Astrocyte (in vitro differentiated cells and primary cell): ENCODE results near the gene PDE1A. TPM values are rescaled to one million over a fixed set of nuclear protein-coding genes. Genes with fewer than 3 reads are reported as not detected.

ENCODE experiments used
- DNase-seq: peaks from one replicate; pipeline ENCODE4 v3.0.0-alpha.2; 2010; ENCODE audit warnings: low read depth
- FAIRE-seq: peaks from 2 replicates; lab custom pipeline; 2011; peaks lifted over from hg19 to GRCh38; lab: Jason Lieb, UNC
- H2AFZ ChIP-seq: 2 replicates; pipeline ENCODE4 v1.6.0; 2012; ENCODE audit warnings: low read depth, low read length, inconsistent platforms
- H3K27ac ChIP-seq: 2 replicates; pipeline ENCODE4 v1.5.1; 2011; ENCODE audit warnings: low read depth, low read length, inconsistent platforms
- H3K27me3 ChIP-seq: 2 replicates; pipeline ENCODE4 v1.6.0; 2011; ENCODE audit warnings: low read length, inconsistent platforms; ENCODE audit not compliant: insufficient read depth
- H3K36me3 ChIP-seq: 2 replicates; pipeline ENCODE4 v1.5.1; 2011; ENCODE audit warnings: low read length, inconsistent platforms; ENCODE audit not compliant: insufficient read depth
- H3K4me1 ChIP-seq: 2 replicates; pipeline ENCODE4 v1.5.1; 2011; ENCODE audit warnings: low read length, inconsistent platforms; ENCODE audit not compliant: insufficient read depth
- H3K4me2 ChIP-seq: 2 replicates; pipeline ENCODE4 v1.6.0; 2012; ENCODE audit warnings: low read length, inconsistent platforms
- H3K4me3 ChIP-seq: 2 replicates; pipeline ENCODE4 v1.5.1; 2011; ENCODE audit warnings: low read depth, mild to moderate bottlenecking, low read length, inconsistent platforms; ENCODE audit not compliant: insufficient read depth
- H3K79me2 ChIP-seq: 2 replicates; pipeline ENCODE4 v1.6.0; 2012; ENCODE audit warnings: mild to moderate bottlenecking, low read length, inconsistent platforms; ENCODE audit not compliant: insufficient read depth
- H3K9ac ChIP-seq: 2 replicates; pipeline ENCODE4 v1.6.0; 2012; ENCODE audit warnings: mild to moderate bottlenecking, low read length, inconsistent platforms
- H3K9me3 ChIP-seq: 2 replicates; pipeline ENCODE4 v1.5.1; 2012; ENCODE audit warnings: low read depth, mild to moderate bottlenecking, low read length, inconsistent platforms; ENCODE audit not compliant: insufficient read depth
- H4K20me1 ChIP-seq: 2 replicates; pipeline ENCODE4 v1.6.0; 2012; ENCODE audit warnings: low read length, inconsistent platforms; ENCODE audit not compliant: insufficient read depth
- H3K27ac Mint-ChIP-seq: one replicate; pipeline ENCODE4 v1.8.0; 2021; ENCODE audit warnings: mild to moderate bottlenecking, mixed read lengths; ENCODE audit not compliant: unreplicated experiment
- H3K27me3 Mint-ChIP-seq: one replicate; pipeline ENCODE4 v1.8.0; 2021; ENCODE audit warnings: low read depth, mixed read lengths; ENCODE audit not compliant: unreplicated experiment
- H3K36me3 Mint-ChIP-seq: one replicate; pipeline ENCODE4 v1.8.0; 2021; ENCODE audit warnings: low read depth, mixed read lengths; ENCODE audit not compliant: unreplicated experiment
- H3K4me1 Mint-ChIP-seq: one replicate; pipeline ENCODE4 v1.8.0; 2021; ENCODE audit warnings: low read depth, mixed read lengths; ENCODE audit not compliant: unreplicated experiment
- H3K4me3 Mint-ChIP-seq: one replicate; pipeline ENCODE4 v1.8.0; 2021; ENCODE audit warnings: mild to moderate bottlenecking, moderate library complexity, mixed read lengths; ENCODE audit not compliant: unreplicated experiment
- H3K9me3 Mint-ChIP-seq: one replicate; pipeline ENCODE4 v1.8.0; 2021; ENCODE audit warnings: mild to moderate bottlenecking, mixed read lengths; ENCODE audit not compliant: unreplicated experiment
- EZH2 ChIP-seq: IDR thresholded peaks from 2 replicates; pipeline ENCODE4 v1.6.1; 2012; ENCODE audit warnings: mild to moderate bottlenecking, low read length, inconsistent platforms; ENCODE audit not compliant: insufficient read depth
- total RNA-seq: library from RNA; stranded (reverse); gene quantifications from 2 replicates; pipeline ENCODE4 v1.2.1, GENCODE V29; 2021
- TF ChIP-seq, protein P1 (sequence below): IDR thresholded peaks from 2 replicates; pipeline ENCODE4 v1.5.1; 2011; ENCODE audit warnings: low read depth, mild to moderate bottlenecking, inconsistent platforms, low read length, moderate library complexity; ENCODE audit not compliant: insufficient read depth

PDE1A gene
- total RNA-seq, 1 donor from 2014 or later: 0.32 TPM

GRCh38 chr2:182415771-182416170, 11.1 kb downstream of the PDE1A start:
- Histone ChIP-seq H3K27ac (no peak overlapping the region), H3K79me2 (no peaks in the 10 kb centered on the region), H2AFZ (no peak overlapping the region), H3K9ac (no peak overlapping the region), H3K4me1 (no peaks in the 10 kb centered on the region), H3K4me2 (no peak overlapping the region), H3K9me3 (no peaks in the 10 kb centered on the region), H4K20me1 (no peaks in the 10 kb centered on the region), H3K36me3 (no peaks in the 10 kb centered on the region), H3K4me3 (no peak overlapping the region), H3K27me3 (no peaks in the 10 kb centered on the region)
- Mint-ChIP-seq H3K4me1 (no peaks in the 10 kb centered on the region), H3K4me3 (no peak overlapping the region), H3K27ac (no peak overlapping the region), H3K36me3 (no peaks in the 10 kb centered on the region), H3K27me3 (no peaks in the 10 kb centered on the region), H3K9me3 (no peaks in the 10 kb centered on the region)
- TF ChIP-seq, protein P1, sequence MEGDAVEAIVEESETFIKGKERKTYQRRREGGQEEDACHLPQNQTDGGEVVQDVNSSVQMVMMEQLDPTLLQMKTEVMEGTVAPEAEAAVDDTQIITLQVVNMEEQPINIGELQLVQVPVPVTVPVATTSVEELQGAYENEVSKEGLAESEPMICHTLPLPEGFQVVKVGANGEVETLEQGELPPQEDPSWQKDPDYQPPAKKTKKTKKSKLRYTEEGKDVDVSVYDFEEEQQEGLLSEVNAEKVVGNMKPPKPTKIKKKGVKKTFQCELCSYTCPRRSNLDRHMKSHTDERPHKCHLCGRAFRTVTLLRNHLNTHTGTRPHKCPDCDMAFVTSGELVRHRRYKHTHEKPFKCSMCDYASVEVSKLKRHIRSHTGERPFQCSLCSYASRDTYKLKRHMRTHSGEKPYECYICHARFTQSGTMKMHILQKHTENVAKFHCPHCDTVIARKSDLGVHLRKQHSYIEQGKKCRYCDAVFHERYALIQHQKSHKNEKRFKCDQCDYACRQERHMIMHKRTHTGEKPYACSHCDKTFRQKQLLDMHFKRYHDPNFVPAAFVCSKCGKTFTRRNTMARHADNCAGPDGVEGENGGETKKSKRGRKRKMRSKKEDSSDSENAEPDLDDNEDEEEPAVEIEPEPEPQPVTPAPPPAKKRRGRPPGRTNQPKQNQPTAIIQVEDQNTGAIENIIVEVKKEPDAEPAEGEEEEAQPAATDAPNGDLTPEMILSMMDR: no peak
- TF ChIP-seq EZH2: no peak
- FAIRE-seq: no peak
- no peak for DNase-seq

GRCh38 chr2:182412858-182413257, 14.0 kb downstream of the PDE1A start:
- Histone ChIP-seq H2AFZ (no peak overlapping the region), H3K27ac (no peak overlapping the region), H3K4me1 (no peaks in the 10 kb centered on the region), H3K9me3 (no peaks in the 10 kb centered on the region), H3K36me3 (no peaks in the 10 kb centered on the region), H3K27me3 (no peaks in the 10 kb centered on the region), H3K4me3 (no peak overlapping the region), H4K20me1 (no peaks in the 10 kb centered on the region), H3K9ac (no peak overlapping the region), H3K4me2 (no peak overlapping the region), H3K79me2 (no peaks in the 10 kb centered on the region)
- TF ChIP-seq, protein P1: no peak
- TF ChIP-seq EZH2: no peak
- Mint-ChIP-seq H3K27ac (no peak overlapping the region), H3K9me3 (no peaks in the 10 kb centered on the region), H3K27me3 (no peaks in the 10 kb centered on the region), H3K4me3 (no peak overlapping the region), H3K36me3 (no peaks in the 10 kb centered on the region), H3K4me1 (no peaks in the 10 kb centered on the region)
- FAIRE-seq: no peak
- DNase-seq: no peak

DNA sequence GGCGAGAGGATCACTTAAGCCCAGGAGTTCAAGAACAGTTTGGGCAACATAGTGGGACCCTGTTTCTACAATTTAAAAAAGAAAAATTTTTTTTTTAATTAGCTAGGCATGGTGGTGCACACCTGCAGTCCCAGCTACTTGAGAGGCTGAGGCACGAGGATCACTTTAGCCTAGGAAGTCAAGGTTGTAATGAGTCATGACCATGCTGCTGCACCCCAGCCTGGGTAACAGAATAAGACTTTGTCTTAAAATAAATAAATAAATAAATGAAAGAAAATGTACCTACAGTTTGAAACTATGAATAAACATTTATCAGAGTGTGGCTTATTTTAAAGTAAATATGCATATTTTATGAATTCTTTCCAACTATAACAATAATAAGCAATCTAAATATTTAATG, 16.7 kb downstream of the PDE1A start:
- H3K4me3 Mint-ChIP-seq: no peak overlapping the region
- FAIRE-seq: no peak
- no peaks in the 10 kb centered on the region for H3K4me1 Mint-ChIP-seq

More for the DNA sequence above, 16.7 kb downstream of the PDE1A start:
- no peaks in the 10 kb centered on the region for H3K36me3 Mint-ChIP-seq
- no peak for DNase-seq
- Histone ChIP-seq H3K9ac (no peak overlapping the region), H3K36me3 (no peaks in the 10 kb centered on the region), H3K4me1 (no peaks in the 10 kb centered on the region), H2AFZ (no peak overlapping the region), H4K20me1 (no peaks in the 10 kb centered on the region), H3K27ac (no peak overlapping the region), H3K4me2 (no peak overlapping the region), H3K4me3 (no peak overlapping the region), H3K79me2 (no peaks in the 10 kb centered on the region), H3K9me3 (no peaks in the 10 kb centered on the region), H3K27me3 (no peaks in the 10 kb centered on the region)
- no peaks in the 10 kb centered on the region for H3K9me3 Mint-ChIP-seq
- H3K27me3 Mint-ChIP-seq: no peaks in the 10 kb centered on the region
- H3K27ac Mint-ChIP-seq: no peak overlapping the region
- TF ChIP-seq EZH2: no peak
- TF ChIP-seq, protein P1: no peak
